ENCODE data around the gene MOGAT3.

DNA sequence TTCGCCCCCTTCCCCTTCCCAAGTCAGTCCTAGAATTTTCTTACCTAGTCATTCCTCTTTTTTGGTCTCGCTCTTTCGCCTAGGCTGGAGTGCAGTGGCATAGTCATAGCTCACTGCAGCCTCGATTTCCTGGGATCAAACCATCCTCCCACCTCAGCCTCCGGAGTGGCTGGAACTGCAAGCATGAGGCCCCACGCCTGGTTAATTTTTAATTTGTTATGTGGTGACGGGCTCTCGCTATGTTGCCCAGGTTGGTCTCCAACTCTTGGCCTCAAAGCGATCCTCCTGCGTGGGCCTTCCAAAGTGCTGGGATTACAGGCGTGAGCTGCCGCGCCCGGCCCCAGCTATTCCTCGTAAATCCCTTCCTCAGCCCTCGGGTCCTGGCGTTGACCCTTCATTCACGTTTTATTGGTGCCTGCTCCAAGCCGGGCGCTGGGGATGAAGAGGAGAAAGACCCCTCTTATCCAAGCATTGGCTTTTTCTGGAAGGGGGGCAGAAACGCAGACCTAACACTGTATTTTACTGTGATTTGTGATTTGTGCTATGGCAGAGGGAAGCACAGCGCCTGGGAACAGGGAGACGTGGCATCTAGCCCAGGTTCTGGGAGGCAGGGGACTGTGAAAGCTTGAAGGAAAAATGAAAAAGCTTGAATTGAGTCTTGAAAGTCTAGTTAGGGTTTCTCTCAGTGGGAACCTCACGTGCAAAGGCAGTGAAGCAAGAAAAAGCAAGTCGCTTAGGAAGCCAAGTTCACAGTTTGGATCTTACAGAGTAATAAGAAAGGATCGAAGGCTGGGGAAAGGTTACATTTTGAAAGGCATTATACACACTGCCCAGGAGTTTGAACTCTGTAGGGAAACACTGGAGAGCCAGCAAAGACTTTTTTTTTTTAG lies 17.6 kb upstream of the MOGAT3 start:
- TF ChIP-seq, protein P1, sequence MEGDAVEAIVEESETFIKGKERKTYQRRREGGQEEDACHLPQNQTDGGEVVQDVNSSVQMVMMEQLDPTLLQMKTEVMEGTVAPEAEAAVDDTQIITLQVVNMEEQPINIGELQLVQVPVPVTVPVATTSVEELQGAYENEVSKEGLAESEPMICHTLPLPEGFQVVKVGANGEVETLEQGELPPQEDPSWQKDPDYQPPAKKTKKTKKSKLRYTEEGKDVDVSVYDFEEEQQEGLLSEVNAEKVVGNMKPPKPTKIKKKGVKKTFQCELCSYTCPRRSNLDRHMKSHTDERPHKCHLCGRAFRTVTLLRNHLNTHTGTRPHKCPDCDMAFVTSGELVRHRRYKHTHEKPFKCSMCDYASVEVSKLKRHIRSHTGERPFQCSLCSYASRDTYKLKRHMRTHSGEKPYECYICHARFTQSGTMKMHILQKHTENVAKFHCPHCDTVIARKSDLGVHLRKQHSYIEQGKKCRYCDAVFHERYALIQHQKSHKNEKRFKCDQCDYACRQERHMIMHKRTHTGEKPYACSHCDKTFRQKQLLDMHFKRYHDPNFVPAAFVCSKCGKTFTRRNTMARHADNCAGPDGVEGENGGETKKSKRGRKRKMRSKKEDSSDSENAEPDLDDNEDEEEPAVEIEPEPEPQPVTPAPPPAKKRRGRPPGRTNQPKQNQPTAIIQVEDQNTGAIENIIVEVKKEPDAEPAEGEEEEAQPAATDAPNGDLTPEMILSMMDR (IDR thresholded peaks at IDR 0.05) = no peak
- TF ChIP-seq POLR2AphosphoS5 (IDR thresholded peaks at IDR 0.05) = no peak
